WI38 (cell line): Measurements from ENCODE around the gene SLC22A3.

Experiments used
- H3K4me3 ChIP-seq: 2 replicates; pipeline ENCODE4 v1.5.1; 2011; ENCODE audit warnings: low read depth, mild to moderate bottlenecking, control low read depth, low read length
- CTCF ChIP-seq: IDR thresholded peaks from 2 replicates; pipeline ENCODE4 v1.5.1; 2012; ENCODE audit warnings: low read depth, mild to moderate bottlenecking, control low read depth, low read length

The SLC22A3 gene

GRCh38 chr6:160336200-160336599, 12.0 kb upstream of the SLC22A3 start:
- TF ChIP-seq CTCF, result no peak
- no peak overlapping the region for H3K4me3 ChIP-seq

- no peak overlapping the region for H3K4me3 ChIP-seq
- no peak for TF ChIP-seq CTCF
Observed at GRCh38 chr6:160337301-160337700, 10.9 kb upstream of the SLC22A3 start.

- no peak overlapping the region for H3K4me3 ChIP-seq
- TF ChIP-seq CTCF, result no peak
Observed at GRCh38 chr6:160337991-160338390, 10.2 kb upstream of the SLC22A3 start.

GRCh38 chr6:160343144-160343543, 5.0 kb upstream of the SLC22A3 start:
- H3K4me3 ChIP-seq, result no peak overlapping the region
- no peak for TF ChIP-seq CTCF

GRCh38 chr6:160344271-160344670, 3.9 kb upstream of the SLC22A3 start:
- H3K4me3 ChIP-seq, result no peak overlapping the region
- TF ChIP-seq CTCF, result no peak

GRCh38 chr6:160347259-160348222, 637 bp upstream of the SLC22A3 start:
- TF ChIP-seq CTCF, result no peak
- no peak overlapping the region for H3K4me3 ChIP-seq

- no peak for TF ChIP-seq CTCF
- no peak overlapping the region for H3K4me3 ChIP-seq
Observed at GRCh38 chr6:160349020-160349441, 853 bp downstream of the SLC22A3 start.
